Stimulated activated effector memory CD8-positive, alpha-beta T cell treated with anti-CD3 and anti-CD28 coated beads, Interleukin-12 subunit alpha, Interleukin-12 subunit beta, amount 100 ng/mL, for 72 hours (primary cell): ENCODE data around the gene TMEM248.
"Not testable (repeated sequence)": the region's sequence is repeated elsewhere in the genome, so short reads cannot be mapped to it uniquely, and the experiment has no call there.

Experiments used
- ATAC-seq: fragments of 150-1000 bp; cut with Tn5 transposase; 2 replicates; pipeline ENCODE4 v1.10.0; 2021
- DNase-seq, 2 donors: peaks; one replicate each; pipeline ENCODE4 v3.0.0; 2021 to 2022; ENCODE audit warnings: low spot score in 2 of 2
- H3K27ac Mint-ChIP-seq: one replicate; pipeline ENCODE4 v1.8.0; 2022; ENCODE audit warnings: mild to moderate bottlenecking, mixed read lengths
- H3K36me3 Mint-ChIP-seq: one replicate; pipeline ENCODE4 v1.8.0; 2022; ENCODE audit warnings: mild to moderate bottlenecking, mixed read lengths
- H3K4me1 Mint-ChIP-seq: one replicate; pipeline ENCODE4 v1.8.0; 2022; ENCODE audit warnings: mixed read lengths
- H3K4me3 Mint-ChIP-seq: one replicate; pipeline ENCODE4 v1.8.0; 2022; ENCODE audit warnings: mild to moderate bottlenecking, mixed read lengths
- H3K9me3 Mint-ChIP-seq: one replicate; pipeline ENCODE4 v1.8.0; 2022; ENCODE audit warnings: mixed read lengths

The TMEM248 gene

GRCh38 chr7:66920769-66921395, at the start of gene TMEM248:
TSS of gene TMEM248 (plus strand) at chr7:66921225. CDS start at chr7:66941866, 20,641 bp downstream.
- peak; percentile 97 for ATAC-seq

GRCh38 chr7:66873476-66873875, 47.5 kb upstream of the TMEM248 start:
- Mint-ChIP-seq H3K27ac (no peak overlapping the region), H3K9me3 (no peaks in the 10 kb centered on the region), H3K4me3 (no peak overlapping the region), H3K4me1 (peaks cover 14% of the 10 kb centered on the region), H3K36me3 (no peaks in the 10 kb centered on the region)
- DNase-seq (no peak), ATAC-seq (no peak)

More at GRCh38 chr7:66920769-66921395, at the start of gene TMEM248:
- H3K4me3 Mint-ChIP-seq, result peak within 1 kb of the TSS; percentile 80
- no peaks in the 10 kb centered on the region for H3K9me3 Mint-ChIP-seq
- H3K27ac Mint-ChIP-seq, result peak within 1 kb of the TSS; percentile 93
- H3K4me1 Mint-ChIP-seq, result peaks cover 15% of the 10 kb centered on the region
- peak; percentile 82 to 92 for DNase-seq
- peaks cover 28% of the 10 kb centered on the region for H3K36me3 Mint-ChIP-seq

- H3K9me3 Mint-ChIP-seq, result no peaks in the 10 kb centered on the region
- peak overlapping the region; percentile 92 for H3K27ac Mint-ChIP-seq
- peak; percentile 83 for ATAC-seq
- DNase-seq, result no peak
- peak overlapping the region; percentile 31 for H3K4me3 Mint-ChIP-seq
- H3K4me1 Mint-ChIP-seq, result peaks cover 17% of the 10 kb centered on the region
- peaks cover 6% of the 10 kb centered on the region for H3K36me3 Mint-ChIP-seq
Observed at GRCh38 chr7:66877577-66878300, 43.3 kb upstream of the TMEM248 start.

GRCh38 chr7:66878301-66878685, 42.7 kb upstream of the TMEM248 start:
- H3K9me3 Mint-ChIP-seq, ATAC-seq, H3K36me3 Mint-ChIP-seq, DNase-seq: not testable (repeated sequence)
- peak overlapping the region; percentile 92 for H3K27ac Mint-ChIP-seq
- H3K4me1 Mint-ChIP-seq, result peaks cover 17% of the 10 kb centered on the region
- H3K4me3 Mint-ChIP-seq, result peak overlapping the region; percentile 31

GRCh38 chr7:66880053-66880452, 41.0 kb upstream of the TMEM248 start:
- Mint-ChIP-seq H3K27ac (peak overlapping the region; percentile 24), H3K4me3 (no peak overlapping the region), H3K4me1 (peaks cover 29% of the 10 kb centered on the region), H3K9me3 (no peaks in the 10 kb centered on the region), H3K36me3 (peaks cover 11% of the 10 kb centered on the region)
- DNase-seq (no peak), ATAC-seq (no peak)

GRCh38 chr7:66880577-66880976, 40.4 kb upstream of the TMEM248 start:
- H3K27ac Mint-ChIP-seq, DNase-seq, H3K9me3 Mint-ChIP-seq, H3K4me3 Mint-ChIP-seq, ATAC-seq: not testable (repeated sequence)
- Mint-ChIP-seq H3K36me3 (peaks cover 11% of the 10 kb centered on the region), H3K4me1 (peaks cover 32% of the 10 kb centered on the region)

- H3K27ac Mint-ChIP-seq, result no peak overlapping the region
- H3K9me3 Mint-ChIP-seq, result no peaks in the 10 kb centered on the region
- H3K4me1 Mint-ChIP-seq, result peaks cover 34% of the 10 kb centered on the region
- H3K4me3 Mint-ChIP-seq, result no peak overlapping the region
- no peak for DNase-seq
- peaks cover 15% of the 10 kb centered on the region for H3K36me3 Mint-ChIP-seq
- ATAC-seq, result peak; percentile 91
Observed at GRCh38 chr7:66883716-66884115, 37.3 kb upstream of the TMEM248 start.

- H3K4me3 Mint-ChIP-seq, DNase-seq, ATAC-seq, H3K9me3 Mint-ChIP-seq: not testable (repeated sequence)
- Mint-ChIP-seq H3K4me1 (peaks cover 34% of the 10 kb centered on the region), H3K36me3 (peaks cover 17% of the 10 kb centered on the region), H3K27ac (peak overlapping the region; percentile 14)
Observed at GRCh38 chr7:66884556-66884955, 36.5 kb upstream of the TMEM248 start.

GRCh38 chr7:66886152-66886551, 34.9 kb upstream of the TMEM248 start:
- ATAC-seq, result peak; percentile 71
- no peaks in the 10 kb centered on the region for H3K9me3 Mint-ChIP-seq
- peak overlapping the region; percentile 91 for H3K27ac Mint-ChIP-seq
- peaks cover 34% of the 10 kb centered on the region for H3K4me1 Mint-ChIP-seq
- no peak for DNase-seq
- peak overlapping the region; percentile 34 for H3K4me3 Mint-ChIP-seq
- H3K36me3 Mint-ChIP-seq, result peaks cover 17% of the 10 kb centered on the region

GRCh38 chr7:66888223-66888622, 32.8 kb upstream of the TMEM248 start:
- H3K4me3 Mint-ChIP-seq, ATAC-seq, H3K27ac Mint-ChIP-seq: not testable (repeated sequence)

GRCh38 chr7:66894463-66895080, 26.5 kb upstream of the TMEM248 start:
- peak overlapping the region; percentile 21 for H3K27ac Mint-ChIP-seq
- DNase-seq (no peak), ATAC-seq (peak; percentile 61)
- H3K9me3 Mint-ChIP-seq, result no peaks in the 10 kb centered on the region
- H3K4me1 Mint-ChIP-seq, result no peaks in the 10 kb centered on the region
- H3K4me3 Mint-ChIP-seq, result no peak overlapping the region
- no peaks in the 10 kb centered on the region for H3K36me3 Mint-ChIP-seq

More at GRCh38 chr7:66888223-66888622, 32.8 kb upstream of the TMEM248 start:
- H3K4me1 Mint-ChIP-seq, result peaks cover 34% of the 10 kb centered on the region
- not testable (repeated sequence) for DNase-seq, H3K9me3 Mint-ChIP-seq
- H3K36me3 Mint-ChIP-seq, result peaks cover 11% of the 10 kb centered on the region

GRCh38 chr7:66896441-66896840, 24.6 kb upstream of the TMEM248 start:
- Mint-ChIP-seq H3K4me3 (no peak overlapping the region), H3K4me1 (no peaks in the 10 kb centered on the region), H3K27ac (no peak overlapping the region), H3K9me3 (no peaks in the 10 kb centered on the region), H3K36me3 (no peaks in the 10 kb centered on the region)
- ATAC-seq, result no peak
- DNase-seq, result no peak

- DNase-seq (no peak), ATAC-seq (no peak)
- Mint-ChIP-seq H3K9me3 (no peaks in the 10 kb centered on the region), H3K27ac (peak overlapping the region; percentile 1), H3K4me3 (no peak overlapping the region), H3K4me1 (no peaks in the 10 kb centered on the region), H3K36me3 (no peaks in the 10 kb centered on the region)
Observed at GRCh38 chr7:66899552-66900280, 21.3 kb upstream of the TMEM248 start.

- Mint-ChIP-seq H3K4me1 (no peaks in the 10 kb centered on the region), H3K4me3 (no peak overlapping the region), H3K36me3 (no peaks in the 10 kb centered on the region), H3K9me3 (no peaks in the 10 kb centered on the region), H3K27ac (peak overlapping the region; percentile 52)
- DNase-seq, result no peak
- ATAC-seq, result peak; percentile 24
Observed at GRCh38 chr7:66901941-66902843, 18.8 kb upstream of the TMEM248 start.
